ENCODE measurements around the gene WDR7.

Gene WDR7

GRCh38 chr18:57043241-57043640, 392.1 kb downstream of the WDR7 start:
- no peak for DNase-seq (ENCODE audit: low read depth)

GRCh38 chr18:57048351-57048750, 397.2 kb downstream of the WDR7 start:
- DNase-seq (ENCODE audit: low read depth) = no peak

GRCh38 chr18:57048859-57049258, 397.7 kb downstream of the WDR7 start:
- no peak for DNase-seq (ENCODE audit: low read depth)

- DNase-seq (ENCODE audit: low read depth) = no peak
Measured at GRCh38 chr18:57050310-57050949, 399.3 kb downstream of the WDR7 start.

- DNase-seq (ENCODE audit: low read depth) = no peak
Measured at GRCh38 chr18:57051021-57051656, 400.0 kb downstream of the WDR7 start.

GRCh38 chr18:57051657-57052044, 400.5 kb downstream of the WDR7 start:
- no peak for DNase-seq (ENCODE audit: low read depth)

- no peak for DNase-seq (ENCODE audit: low read depth)
Measured at GRCh38 chr18:57052173-57052572, 401.0 kb downstream of the WDR7 start.

GRCh38 chr18:57052759-57053158, 401.6 kb downstream of the WDR7 start:
- DNase-seq (ENCODE audit: low read depth) = no peak

- DNase-seq (ENCODE audit: low read depth) = no peak
Measured at GRCh38 chr18:57054891-57055290, 403.7 kb downstream of the WDR7 start.

- DNase-seq (ENCODE audit: low read depth) = no peak
Measured at GRCh38 chr18:57057890-57058289, 406.7 kb downstream of the WDR7 start.

- DNase-seq (ENCODE audit: low read depth) = no peak
Measured at GRCh38 chr18:57058734-57059133, 407.6 kb downstream of the WDR7 start.

GRCh38 chr18:57059366-57059765, 408.2 kb downstream of the WDR7 start:
- no peak for DNase-seq (ENCODE audit: low read depth)

- DNase-seq (ENCODE audit: low read depth) = no peak
Measured at GRCh38 chr18:57060814-57061213, 409.7 kb downstream of the WDR7 start.

GRCh38 chr18:57062178-57062577, 411.0 kb downstream of the WDR7 start:
- DNase-seq (ENCODE audit: low read depth) = no peak

GRCh38 chr18:57062844-57063243, 411.7 kb downstream of the WDR7 start:
- DNase-seq (ENCODE audit: low read depth) = no peak

- no peak for DNase-seq (ENCODE audit: low read depth)
Measured at GRCh38 chr18:57063601-57064103, 412.5 kb downstream of the WDR7 start.

GRCh38 chr18:57073501-57074187, 422.5 kb downstream of the WDR7 start:
- DNase-seq (ENCODE audit: low read depth) = no peak

GRCh38 chr18:57075716-57076400, 424.7 kb downstream of the WDR7 start:
- DNase-seq (ENCODE audit: low read depth) = no peak

GRCh38 chr18:57077005-57077765, 426.0 kb downstream of the WDR7 start:
- DNase-seq (ENCODE audit: low read depth) = no peak

- no peak for DNase-seq (ENCODE audit: low read depth)
Measured at GRCh38 chr18:57077786-57078552, 426.8 kb downstream of the WDR7 start.

GRCh38 chr18:57078614-57079013, 427.5 kb downstream of the WDR7 start:
- no peak for DNase-seq (ENCODE audit: low read depth)
